GM18505 (cell line): ENCODE measurements around the gene TMEM258.

ENCODE experiments used
- ATAC-seq: cut with Tn5 transposase; IDR thresholded peaks from one replicate; pipeline ENCODE4 v1.9.1; 2021; ENCODE audit not compliant: unreplicated experiment
- POLR2A ChIP-seq: IDR thresholded peaks from 4 replicates; pipeline ENCODE4 v1.6.1; 2011; ENCODE audit warnings: borderline replicate concordance; ENCODE audit not compliant: insufficient read depth, insufficient read length; ENCODE audit errors: extremely low read depth

Gene TMEM258

DNA sequence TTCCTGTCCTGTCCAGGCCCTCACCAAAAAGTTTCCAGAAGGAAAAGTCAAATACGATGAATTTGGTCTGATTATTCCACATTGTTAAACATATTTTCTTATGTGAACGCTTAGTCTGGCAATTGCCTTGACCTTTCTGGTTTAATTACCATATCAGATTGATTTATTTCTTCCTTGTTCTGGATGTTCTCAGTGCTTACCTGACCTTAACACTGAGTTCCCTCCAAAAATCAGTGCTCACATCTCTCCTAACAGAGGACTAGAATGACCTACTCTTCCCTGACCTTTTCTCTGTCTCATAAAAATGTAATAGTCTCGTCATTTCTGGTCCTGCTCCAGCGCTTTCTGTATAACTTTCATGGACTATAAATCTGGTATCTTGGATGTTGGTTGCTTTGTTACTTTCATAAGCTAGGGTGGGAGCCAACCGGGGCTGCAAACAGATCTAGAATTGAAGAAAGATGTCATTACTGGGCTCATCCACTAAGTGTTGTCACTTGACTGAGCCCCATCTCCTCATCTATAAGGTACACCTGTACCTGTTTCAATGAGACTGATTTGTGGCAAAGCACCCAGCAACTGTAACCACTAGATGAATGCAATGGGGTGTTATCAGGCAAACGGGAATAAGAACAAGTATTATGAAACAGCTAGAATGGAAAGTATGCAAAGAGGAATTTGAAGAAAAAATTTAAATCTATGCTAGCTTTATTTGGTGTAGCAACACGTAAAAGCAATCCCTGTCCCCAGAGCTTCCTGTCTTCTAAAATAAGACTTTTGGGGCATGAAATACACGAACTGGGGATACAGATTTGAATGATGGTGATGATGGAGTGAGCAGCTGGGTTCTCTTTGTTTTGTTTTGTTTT lies 38.1 kb upstream of the TMEM258 start:
- TF ChIP-seq POLR2A, result no peak
- ATAC-seq, result no peak

DNA sequence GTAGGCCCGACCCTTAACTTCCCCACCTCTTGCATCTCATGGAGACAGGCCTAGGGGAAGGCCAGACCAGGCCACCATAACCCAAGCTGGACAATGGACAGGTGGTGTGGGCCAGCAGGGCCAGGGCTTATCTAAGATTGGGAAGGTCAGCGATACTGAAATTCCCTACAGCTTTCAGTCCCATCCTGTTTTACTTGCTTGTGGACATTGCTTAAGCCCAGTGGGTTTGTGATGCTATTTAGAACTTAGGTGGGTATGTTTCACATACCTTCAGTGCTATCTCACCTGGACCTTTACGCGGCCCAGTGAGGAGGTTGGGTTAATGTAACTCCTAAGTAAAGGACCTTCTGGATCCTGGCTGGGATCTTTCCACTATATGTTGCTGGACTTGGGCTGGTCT lies 37.4 kb upstream of the TMEM258 start:
- no peak for ATAC-seq
- no peak for TF ChIP-seq POLR2A

DNA sequence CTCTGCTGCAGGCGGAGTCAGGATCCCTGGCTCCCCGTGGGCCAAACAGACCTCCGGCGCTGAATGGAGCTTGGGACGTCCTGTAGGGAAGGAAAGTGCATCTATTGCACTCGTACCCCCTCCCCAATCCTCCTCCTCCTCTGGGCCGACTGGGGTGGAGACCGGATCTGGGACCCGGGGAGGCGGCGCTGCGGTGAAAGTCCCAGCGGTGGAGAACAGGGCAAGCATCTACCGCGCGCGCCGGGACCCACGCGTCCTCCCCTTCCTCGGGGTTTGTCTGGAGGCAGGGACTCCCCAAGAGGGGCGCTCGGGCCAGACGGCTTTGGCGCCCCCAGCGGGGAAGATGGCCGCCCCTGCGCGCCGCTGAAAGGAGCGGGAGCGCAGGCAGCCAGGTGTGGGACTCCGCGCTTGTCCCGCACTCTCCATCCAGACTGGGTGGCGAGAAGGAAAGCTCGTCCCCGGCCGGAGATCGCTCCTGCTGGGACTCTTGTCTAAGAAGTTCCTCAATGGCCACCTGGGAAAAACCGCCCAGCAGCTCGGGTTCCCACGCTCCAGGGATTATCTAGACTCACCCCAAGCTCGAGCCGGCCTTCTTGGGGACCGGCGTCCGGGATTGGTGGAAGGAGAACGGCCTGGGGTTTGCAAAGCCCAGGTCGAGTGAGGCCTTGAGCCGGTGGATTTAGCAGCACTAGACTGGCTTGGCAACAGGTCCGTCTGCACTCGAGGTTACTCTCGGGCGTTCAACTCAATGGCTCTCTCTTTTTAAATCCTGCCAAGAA lies 36.4 kb upstream of the TMEM258 start:
- TF ChIP-seq POLR2A, result peak; percentile 48
- ATAC-seq, result peak; percentile 19

DNA sequence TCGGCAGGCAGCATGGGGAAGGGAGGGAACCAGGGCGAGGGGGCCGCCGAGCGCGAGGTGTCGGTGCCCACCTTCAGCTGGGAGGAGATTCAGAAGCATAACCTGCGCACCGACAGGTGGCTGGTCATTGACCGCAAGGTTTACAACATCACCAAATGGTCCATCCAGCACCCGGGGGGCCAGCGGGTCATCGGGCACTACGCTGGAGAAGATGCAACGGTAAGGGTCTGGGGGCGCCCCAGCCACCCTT lies 35.9 kb upstream of the TMEM258 start:
- no peak for ATAC-seq
- no peak for TF ChIP-seq POLR2A

DNA sequence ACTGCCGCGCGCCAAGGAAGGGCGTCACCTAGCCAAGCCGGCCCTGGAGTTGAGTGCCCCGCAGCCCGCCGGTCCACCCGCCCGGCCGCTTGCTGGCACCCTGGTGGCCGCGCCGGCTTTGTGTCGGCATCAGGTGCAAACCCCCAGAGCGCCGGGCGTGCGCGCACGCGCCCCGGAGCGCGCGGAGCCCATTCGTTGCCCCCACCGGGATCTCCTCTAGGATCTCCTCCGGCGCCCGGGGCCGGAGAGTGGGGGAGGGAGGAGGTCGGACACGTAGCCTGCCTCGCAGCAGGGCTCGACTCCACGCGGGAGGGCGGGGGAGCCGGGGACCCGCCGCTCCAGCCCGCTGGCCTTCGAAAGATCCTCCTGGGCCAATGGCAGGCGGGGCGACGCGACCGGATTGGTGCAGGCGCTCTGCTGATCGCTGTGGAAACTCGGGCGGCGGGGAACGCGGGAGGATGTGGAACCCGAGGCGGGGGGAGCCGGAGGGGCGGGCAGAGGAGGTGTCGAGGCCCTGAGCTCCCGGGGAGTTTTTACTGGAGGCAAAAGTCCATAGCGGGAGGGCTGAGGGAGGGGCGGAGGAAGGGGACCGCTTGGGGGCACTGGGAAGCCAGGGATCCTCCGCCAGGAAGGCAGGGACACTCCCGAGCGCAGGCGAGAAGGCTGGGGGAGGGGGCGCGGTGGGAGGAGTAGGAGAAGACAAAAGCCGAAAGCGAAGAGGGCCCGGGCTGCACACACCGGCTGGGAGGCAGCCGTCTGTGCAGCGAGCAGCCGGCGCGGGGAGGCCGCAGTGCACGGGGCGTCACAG lies 35.4 kb upstream of the TMEM258 start, which contains the start of gene FADS2:
Gene FADS2 (plus strand): TSS at position 730 of the 808 bp plus-strand sequence. CDS start 91 bp downstream, outside the sequence.
- TF ChIP-seq POLR2A, result peak; percentile 76
- peak; percentile 57 for ATAC-seq

DNA sequence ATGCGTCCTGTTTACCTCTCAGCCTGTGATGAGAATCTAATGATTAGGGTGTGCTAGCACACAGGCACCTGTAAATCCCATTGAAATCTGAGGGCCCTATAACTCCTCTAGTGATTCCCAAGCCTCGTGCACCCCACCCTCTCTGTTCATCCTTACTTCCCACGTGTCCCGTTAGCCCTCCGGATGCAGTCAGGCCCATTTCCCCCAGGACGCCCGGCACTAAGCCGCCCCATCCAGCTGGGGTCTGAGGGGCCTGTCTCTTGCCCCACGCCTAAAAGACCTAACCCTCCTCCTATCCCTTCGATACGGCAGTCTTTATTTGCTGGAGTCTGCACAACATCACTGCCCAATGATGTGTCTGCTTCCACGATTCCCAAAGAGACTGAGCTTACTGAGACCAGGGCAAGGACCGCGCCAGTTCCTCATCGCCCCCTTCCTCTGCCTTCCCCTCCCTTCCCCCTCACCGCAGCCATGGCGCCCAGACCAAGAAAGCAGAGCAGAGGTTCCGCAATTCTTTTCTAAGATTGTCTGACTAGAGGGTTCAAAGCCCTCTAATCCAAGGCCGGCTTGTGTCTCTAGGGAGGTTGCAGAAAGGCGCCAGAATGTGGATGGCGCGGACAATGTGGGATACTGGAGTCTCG lies 34.7 kb upstream of the TMEM258 start:
- peak; percentile 2 for TF ChIP-seq POLR2A
- peak; percentile 19 for ATAC-seq

DNA sequence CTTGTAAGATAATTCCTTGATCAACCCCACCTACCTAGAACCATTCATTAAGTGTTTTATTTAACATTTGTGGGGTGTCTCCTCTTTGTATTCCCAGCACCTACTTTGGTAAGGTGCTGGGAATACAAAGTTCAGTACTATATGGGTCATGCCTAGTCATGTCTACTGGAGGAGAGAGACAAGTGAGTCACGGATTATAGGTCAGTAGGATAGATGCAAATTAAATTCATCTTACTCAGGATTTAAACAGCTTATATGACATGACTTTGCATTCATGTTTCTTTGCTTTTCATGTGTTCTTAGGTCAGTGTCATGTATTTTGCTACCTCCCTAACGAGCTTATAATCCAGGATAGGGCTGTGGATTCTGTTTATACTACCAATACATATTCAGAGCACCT lies 27.8 kb upstream of the TMEM258 start:
- no peak for ATAC-seq
- no peak for TF ChIP-seq POLR2A

DNA sequence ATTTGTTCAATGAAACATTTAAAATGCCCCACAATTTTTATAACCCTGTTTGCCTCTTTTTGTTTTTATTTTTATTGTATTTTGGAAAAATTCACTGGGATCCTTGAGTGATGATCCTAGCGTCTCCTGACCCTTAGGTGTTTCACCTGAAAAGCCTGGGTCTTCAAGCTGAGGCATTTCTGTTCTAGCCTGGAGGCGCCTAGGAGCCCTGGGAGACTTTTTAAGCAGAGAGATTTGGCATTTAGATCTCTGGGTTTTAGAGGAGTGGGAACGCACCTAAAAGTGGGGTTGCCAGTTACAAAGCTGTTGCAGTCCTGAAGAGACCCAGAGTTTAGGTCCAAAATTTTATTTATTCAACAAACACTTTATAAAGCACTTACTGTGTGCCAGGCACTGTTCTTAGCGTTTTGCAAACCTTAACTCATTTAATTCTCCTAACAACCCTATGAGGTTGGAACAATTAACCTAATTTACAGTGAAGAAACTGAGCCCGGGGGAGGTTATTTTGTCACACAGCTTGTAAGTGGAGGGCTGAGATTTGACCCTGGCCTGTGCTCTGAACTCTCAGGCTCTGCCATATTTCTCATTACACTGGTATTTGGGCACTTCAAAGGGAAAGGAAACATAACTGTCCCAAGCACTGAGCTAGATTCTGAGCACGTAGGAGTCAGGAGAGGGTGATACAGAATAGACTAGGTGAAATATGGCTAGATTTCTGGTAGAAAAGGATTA lies 25.2 kb upstream of the TMEM258 start:
- ATAC-seq, result no peak
- no peak for TF ChIP-seq POLR2A

DNA sequence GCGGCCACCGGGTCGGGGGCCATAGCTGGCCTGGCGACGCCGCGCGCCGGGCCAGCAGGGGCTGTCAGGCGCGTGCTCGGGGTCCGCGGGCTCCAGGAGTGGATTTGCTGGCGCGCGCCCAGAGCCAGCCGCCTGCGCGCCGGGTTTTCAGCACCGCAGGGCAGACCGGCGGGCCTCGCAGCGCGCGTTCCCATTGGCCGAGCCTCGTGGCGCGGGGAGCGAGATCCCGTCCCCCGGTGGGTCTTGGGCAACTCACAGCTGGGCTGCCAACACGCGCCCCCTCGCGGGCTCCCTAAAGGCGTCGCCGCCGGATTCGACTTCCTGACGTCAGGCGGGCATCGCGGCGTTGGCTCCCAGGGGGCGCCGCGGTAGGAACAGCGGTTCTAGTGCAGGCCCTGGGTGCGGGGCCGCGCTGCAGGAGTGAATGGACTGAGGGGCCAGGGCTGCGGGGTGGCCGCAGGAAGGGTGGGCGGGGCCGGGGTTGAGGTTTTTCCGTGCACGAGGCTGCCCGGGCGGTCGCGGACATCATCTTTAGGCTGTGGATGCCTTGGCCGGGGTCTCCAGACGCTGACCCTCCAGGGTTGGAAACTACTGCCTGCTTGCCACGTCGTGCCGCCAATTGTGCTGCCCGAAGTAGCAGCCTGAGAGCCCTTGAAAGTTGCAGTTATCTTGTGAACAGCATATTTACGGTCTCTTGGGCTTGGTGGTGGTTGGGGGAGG lies 24.5 kb upstream of the TMEM258 start, which contains the start of gene FADS1:
Gene FADS1 (minus strand): TSS at position 268 of the 720 bp plus-strand sequence. CDS start 74 bp downstream, at position 194.
- peak; percentile 59 for ATAC-seq
- TF ChIP-seq POLR2A, result no peak

DNA sequence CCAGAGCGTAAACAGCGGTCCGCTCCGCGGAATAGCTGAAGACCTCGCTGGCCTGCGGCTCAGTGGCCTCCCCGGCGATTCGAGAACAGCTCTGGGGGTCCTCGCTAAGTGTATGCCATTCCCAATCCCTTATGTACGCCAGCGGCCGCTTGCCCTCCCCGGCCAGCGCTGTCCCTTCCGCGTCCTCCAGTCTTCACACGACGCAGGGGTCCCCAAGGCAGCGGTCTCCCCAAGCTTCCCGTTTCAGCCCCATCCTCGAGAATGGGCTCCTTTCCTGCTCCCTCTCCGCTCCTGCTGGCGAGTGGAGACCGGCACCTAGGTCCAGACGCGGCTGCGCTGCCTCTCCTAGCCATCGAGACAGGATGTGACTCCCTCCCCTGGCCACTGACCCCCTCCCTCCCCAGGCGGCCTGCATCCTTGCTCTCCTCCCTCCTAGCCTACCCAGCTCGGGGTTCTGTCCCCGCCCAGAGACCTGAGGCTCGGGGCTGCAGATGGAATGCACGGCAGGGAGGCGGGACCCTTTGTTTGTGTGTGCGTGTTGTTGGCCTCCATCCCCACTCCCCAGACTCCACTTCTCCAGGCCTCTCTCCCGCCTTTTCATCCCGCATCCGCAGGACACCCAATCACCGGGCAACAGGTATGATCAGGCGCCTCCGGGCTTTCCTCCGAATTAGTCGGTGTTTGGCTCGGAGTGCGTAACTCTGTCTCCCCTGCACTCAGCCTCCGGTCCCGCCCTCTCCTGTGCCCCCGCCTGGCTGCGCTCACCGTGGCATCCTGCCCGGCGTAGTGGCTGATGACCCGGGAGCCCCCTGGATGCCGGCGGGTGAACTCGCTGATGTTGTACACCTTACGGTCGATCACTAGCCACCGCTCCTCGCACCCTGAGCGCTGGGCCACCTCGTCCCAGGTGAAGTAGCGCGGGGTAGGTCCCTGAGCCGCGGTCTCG lies 23.7 kb upstream of the TMEM258 start:
- peak; percentile 33 for ATAC-seq
- TF ChIP-seq POLR2A, result peak; percentile 10
